GM18517 (cell line): ENCODE data around the gene CUL7.
"Not testable (repeated sequence)": the region's sequence is repeated elsewhere in the genome, so short reads cannot be mapped to it uniquely, and the experiment has no call there.

Source experiments
- ATAC-seq: cut with Tn5 transposase; IDR thresholded peaks from one replicate; pipeline ENCODE4 v1.9.1; 2021; ENCODE audit warnings: mild to moderate bottlenecking, moderate library complexity; ENCODE audit not compliant: unreplicated experiment

CUL7 gene

DNA sequence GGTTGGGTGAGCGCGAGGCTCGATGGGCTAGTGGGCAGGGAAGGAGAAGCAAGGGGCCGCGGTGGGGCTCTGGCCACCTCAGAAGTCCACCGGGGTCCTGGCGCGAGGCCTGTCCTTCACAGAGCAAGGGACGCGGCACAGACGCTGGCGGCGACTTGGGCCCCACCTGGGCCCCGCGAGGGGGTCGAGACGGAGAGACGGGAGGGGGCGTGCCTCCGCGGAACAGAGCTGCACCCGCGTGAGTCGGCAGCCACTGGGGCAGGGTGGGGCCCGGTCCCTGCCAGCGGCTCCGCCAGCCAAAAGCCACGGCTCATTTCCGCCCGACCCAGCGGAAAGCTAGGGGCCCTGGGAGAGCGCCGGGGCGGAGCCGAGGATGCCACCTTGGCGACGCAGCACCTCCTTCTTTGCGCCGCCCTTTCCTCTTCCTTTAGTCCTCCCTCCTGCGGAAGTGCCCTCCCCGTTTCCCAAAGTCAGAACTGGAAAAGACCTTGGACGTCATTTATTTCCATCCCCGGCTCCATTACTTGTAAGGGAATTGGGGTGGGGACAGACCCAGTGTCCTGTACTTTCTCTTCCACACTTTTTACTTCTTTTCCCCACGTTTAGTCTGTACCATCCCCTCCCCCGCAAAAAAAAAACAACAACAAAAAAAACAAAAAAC, at the start of gene CUL7:
CUL7 (minus strand) TSS at position 307 of the 661 bp plus-strand sequence. CDS start 1,063 bp downstream, outside the sequence.
- ATAC-seq: peak; percentile 84

- no peak for ATAC-seq
Measured at GRCh38 chr6:43101497-43101896, 47.8 kb upstream of the CUL7 start.

- no peak for ATAC-seq
Measured at GRCh38 chr6:43097502-43097901, 43.9 kb upstream of the CUL7 start.

GRCh38 chr6:43097098-43097489, 43.4 kb upstream of the CUL7 start:
- ATAC-seq: no peak

DNA sequence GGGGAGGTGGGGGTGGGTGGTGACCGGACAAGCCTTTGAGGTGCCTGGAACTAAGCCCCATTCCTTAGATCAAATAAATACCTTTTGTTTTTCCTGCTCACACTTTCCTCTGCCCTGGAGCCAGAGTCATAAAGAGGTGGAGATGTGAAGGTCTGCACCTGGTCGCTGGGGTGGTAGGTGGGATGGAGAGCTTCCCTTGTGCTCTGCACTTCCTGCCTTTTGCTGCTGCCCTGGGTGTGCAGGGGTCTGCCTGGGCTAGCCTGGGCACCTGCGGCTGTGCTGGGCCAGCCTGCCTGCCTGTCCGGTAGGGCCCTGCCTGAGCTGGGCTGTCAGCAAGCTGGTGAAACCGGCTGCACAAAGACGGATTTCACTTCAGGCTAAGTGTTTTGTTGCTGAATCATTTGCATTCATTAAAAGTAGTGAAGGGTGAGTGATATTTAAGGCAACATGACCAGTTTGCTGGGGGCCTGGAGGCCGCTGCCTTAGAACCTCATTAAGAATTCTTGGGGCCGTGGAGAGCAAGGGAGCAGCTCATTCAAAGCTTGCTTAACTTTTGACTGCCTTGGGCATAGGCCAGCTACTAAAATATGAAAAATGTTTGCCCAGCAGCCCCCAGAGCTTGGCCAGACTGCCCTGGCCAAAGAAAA, 42.9 kb upstream of the CUL7 start:
- no peak for ATAC-seq

GRCh38 chr6:43095939-43096338, 42.3 kb upstream of the CUL7 start:
- ATAC-seq: no peak

DNA sequence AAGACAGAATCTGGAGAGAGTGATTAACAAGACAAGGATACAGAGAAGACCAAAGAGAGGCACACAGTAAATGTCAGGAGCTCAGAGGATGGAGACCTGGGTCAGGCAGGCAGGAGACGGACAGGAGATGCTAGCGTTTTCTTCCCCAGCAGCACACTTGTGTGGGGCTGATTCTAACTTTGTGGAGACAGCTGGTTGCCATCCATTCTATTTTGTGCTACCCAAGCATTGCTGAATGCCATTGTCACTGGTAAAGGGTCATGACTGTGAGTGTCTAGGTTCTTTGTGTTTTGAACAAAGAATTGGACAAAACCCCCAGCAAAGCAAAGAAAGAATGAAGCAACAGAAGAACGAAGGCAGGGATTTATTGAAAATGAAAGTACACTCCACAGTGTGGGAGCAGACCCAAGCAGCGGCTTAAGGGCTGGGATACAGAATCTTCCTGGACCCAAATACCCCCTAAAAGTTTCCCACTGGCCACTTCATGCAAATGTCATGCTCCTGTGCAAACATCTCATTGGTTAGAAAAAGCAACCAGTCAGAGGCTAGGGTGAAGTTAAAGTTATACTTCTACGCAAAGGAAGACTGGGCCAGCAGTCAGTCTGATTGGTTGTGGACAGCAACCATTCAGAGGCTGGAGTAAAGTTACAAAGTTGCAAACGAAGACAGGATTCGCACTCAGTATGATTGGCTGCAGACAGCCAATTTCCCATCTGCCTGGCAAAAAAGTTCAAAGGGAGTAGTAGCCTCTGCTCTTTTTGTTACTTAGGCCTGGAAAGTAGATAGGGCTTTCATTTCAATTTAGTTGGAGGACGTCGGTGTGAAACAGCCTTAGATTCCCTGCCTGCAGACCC, 40.0 kb upstream of the CUL7 start:
- ATAC-seq: no peak

- no peak for ATAC-seq
Measured at GRCh38 chr6:43092635-43093034, 39.0 kb upstream of the CUL7 start.

GRCh38 chr6:43091436-43091991, 37.9 kb upstream of the CUL7 start:
- no peak for ATAC-seq

- no peak for ATAC-seq
Measured at GRCh38 chr6:43091020-43091419, 37.4 kb upstream of the CUL7 start.

- ATAC-seq: no peak
Measured at GRCh38 chr6:43090559-43090956, 36.9 kb upstream of the CUL7 start.

- no peak for ATAC-seq
Measured at GRCh38 chr6:43089874-43090558, 36.4 kb upstream of the CUL7 start.

DNA sequence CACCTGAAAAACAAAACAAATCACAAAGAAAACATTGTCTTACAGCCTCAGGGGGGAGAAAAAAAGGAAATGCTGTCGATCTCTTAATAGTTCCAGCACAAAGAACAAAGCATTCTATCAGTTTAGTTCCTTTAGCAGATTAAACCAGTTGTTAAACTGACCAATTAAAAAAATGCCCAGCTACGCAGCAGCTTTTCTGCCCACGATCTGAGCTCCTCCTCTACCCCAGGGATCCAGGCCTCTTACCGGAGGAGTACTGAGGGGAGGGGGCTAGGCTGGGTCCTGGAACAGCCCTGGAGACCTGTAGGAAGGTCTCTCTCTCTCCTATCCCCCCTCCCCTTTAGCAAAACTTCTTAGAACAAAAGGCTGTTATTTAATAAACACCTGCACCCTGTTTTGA, 35.8 kb upstream of the CUL7 start:
- ATAC-seq: no peak

DNA sequence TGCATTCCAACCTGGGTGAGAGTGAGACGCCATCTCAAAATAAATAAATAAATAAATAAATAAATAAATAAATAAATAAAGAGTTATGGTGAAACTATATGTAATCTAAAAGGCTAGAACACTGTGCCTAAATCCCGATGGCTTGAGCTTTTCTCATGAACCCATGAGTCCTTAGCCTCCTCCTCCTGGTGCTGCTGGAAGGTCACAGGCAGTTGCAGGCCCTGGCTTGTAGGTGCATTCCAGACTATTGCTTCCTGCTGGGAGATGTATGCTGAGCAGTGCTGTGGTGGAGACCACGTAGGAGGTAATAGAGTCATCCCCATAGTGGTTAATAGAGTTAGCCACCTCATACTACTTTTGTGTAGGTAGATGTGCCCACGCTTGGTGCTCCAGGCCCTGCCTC, 35.0 kb upstream of the CUL7 start:
- ATAC-seq: no peak

GRCh38 chr6:43086022-43086658, 32.5 kb upstream of the CUL7 start:
- ATAC-seq: no peak

DNA sequence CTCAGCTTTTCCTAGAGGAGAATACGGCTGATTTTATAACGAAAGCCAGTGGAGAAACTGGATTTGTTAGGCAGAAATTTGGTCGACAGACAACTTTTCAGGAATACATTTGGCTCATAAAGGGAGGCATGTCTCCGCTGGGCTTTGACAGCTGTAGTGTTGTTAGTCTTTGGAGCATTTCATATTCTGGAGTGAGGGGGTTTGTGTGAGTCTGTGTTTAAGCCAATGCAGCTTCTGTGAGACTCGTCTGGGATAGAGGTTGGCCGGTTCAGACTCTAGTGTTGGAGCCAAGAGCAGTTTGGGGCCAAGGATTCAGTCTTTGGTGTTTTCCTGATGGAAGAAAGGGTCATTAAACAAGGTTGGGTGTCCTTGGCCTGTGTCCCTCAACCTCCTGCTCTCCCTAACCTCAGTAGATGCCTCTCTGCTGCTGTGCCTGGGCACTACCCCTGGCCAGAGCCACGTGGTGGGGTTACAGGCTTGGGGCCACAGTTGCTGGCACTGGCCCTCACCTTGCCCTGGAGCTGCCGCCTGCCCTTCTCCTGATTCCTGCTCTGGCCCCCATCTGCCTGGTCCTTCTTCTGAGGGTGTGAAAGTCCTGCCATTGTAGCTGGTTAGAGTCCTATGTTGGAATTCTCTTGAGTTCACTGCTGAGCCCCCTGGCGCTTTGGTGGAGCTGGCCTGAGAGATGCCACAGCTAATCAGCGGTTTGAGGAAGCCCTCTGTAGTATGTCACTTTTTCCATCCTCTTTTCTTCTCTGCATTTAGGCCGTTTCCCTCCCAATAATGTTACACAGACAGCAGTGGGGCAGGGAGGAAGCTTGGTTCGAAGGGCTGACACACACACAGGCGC, 29.4 kb upstream of the CUL7 start:
- ATAC-seq: no peak

- ATAC-seq: not testable (repeated sequence)
Measured at GRCh38 chr6:43081922-43082321, 28.3 kb upstream of the CUL7 start.

DNA sequence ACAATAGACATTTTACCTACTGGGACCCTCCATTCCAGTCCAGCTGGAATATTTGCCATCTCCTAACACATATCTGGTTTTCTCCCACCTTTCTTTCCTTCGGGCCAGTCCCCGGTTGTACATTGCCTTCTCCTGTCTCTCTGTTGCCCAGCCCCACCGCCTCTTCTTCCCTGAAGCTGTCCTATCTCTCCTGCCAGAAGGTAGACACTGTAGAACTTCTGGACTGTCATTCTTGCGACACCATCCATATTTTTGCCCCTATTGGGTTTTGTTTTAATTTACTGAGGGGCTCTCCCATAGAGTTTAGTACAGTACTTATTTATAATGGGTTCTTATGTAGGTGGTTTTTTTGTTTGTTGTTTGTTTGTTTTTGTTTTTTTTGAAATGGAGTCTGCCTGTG, 27.4 kb upstream of the CUL7 start:
- no peak for ATAC-seq

DNA sequence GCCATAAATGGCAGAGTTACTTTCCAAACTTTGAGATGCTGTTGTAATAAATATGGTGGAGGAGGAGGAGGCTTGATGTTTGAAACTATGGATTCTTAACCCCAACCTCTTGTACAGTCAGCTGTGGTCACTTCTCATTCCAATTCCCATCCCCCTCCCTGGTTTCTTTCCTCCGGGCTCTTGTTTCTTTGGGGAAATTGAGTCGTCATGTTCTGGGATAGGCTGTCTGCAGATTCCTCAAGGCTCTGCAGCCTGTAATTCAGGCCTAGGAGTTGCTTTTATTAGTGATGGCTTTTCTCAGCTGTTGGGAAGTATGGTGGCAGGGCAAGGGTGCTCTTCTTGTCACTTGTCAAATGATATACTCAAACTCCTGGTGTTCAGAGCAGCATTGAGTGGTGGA, 25.0 kb upstream of the CUL7 start:
- ATAC-seq: no peak
